ENCODE measurements around the gene TAS1R1. TPM values are rescaled to one million over a fixed set of nuclear protein-coding genes. Genes with fewer than 3 reads are reported as not detected.

TAS1R1 gene
- total RNA-seq, 2 donors from 2014 or later = 0.31 to 0.51 TPM

DNA sequence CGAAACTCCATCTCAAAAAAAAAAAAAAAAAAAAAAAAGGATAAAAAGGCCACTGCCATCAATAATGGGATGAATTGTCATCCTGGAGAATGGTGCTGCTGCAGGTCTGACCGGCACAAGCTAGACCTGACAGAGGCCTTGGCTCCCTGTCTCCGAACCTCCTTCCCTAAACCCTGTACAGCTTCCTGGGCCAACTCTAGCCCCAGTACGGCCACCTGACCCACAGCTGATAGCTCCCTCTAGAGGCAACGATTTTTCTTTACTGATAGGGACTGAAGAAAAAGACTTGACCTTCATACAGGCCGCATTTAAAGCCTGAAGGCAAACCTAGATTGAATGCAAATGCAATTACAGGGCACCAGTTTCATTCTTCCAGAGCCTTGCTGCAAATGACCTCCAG is 31.5 kb upstream of the TAS1R1 start:
- DNase-seq = peak; percentile 79
- Histone ChIP-seq H3K36me3 (ENCODE audit: control insufficient read depth, insufficient read depth, low read length) (peaks cover 43% of the 10 kb centered on the region), H3K27ac (ENCODE audit: low read depth, low read length) (no peak overlapping the region), H3K9ac (ENCODE audit: extremely low read depth, low read length, poor library complexity, severe bottlenecking) (no peak overlapping the region), H3K9me3 (ENCODE audit: control insufficient read depth, low read length) (no peaks in the 10 kb centered on the region), H3K4me1 (ENCODE audit: control insufficient read depth, insufficient read depth, low read length) (peaks cover 3% of the 10 kb centered on the region), H3K4me3 (ENCODE audit: low read length) (no peak overlapping the region), H3K27me3 (ENCODE audit: control insufficient read depth, insufficient read depth, low read length, poor library complexity, severe bottlenecking) (no peaks in the 10 kb centered on the region)
- Mint-ChIP-seq H3K27ac (peak overlapping the region; percentile 64), H3K4me3 (no peak overlapping the region), H3K27me3 (ENCODE audit: insufficient read depth) (no peaks in the 10 kb centered on the region), H3K36me3 (ENCODE audit: low read depth) (peaks cover 39% of the 10 kb centered on the region), H3K9me3 (no peaks in the 10 kb centered on the region), H3K4me1 (peaks cover 13% of the 10 kb centered on the region)
- WGBS, 2 experiments (ENCODE audit: insufficient coverage in 1 of 2, insufficient read length in 1 of 2) = 39 to 59% methylated on average over 3 to 6 of the region's 6 CpGs
- TF ChIP-seq, protein P1, sequence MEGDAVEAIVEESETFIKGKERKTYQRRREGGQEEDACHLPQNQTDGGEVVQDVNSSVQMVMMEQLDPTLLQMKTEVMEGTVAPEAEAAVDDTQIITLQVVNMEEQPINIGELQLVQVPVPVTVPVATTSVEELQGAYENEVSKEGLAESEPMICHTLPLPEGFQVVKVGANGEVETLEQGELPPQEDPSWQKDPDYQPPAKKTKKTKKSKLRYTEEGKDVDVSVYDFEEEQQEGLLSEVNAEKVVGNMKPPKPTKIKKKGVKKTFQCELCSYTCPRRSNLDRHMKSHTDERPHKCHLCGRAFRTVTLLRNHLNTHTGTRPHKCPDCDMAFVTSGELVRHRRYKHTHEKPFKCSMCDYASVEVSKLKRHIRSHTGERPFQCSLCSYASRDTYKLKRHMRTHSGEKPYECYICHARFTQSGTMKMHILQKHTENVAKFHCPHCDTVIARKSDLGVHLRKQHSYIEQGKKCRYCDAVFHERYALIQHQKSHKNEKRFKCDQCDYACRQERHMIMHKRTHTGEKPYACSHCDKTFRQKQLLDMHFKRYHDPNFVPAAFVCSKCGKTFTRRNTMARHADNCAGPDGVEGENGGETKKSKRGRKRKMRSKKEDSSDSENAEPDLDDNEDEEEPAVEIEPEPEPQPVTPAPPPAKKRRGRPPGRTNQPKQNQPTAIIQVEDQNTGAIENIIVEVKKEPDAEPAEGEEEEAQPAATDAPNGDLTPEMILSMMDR (conservative IDR thresholded peaks at IDR 0.05) = peak; percentile 83

DNA sequence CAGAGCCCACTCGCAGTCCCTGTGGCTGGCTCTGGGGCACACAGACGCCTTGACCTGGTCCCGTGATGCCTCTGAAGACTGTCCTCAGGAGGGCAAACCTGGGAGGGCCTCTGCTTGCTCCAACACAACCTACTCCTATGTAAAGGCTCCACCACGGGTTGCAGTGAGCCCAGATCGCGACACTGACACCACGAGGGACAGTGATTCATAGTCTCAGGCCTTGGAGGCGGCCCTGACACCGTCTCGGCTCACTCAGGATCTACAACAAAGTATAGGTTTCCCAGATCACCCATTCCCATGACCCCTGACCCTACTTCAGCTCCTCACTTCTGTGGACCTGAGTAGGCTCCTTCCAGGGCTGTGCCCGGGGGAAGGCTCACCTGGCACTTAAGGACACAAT is 28.8 kb upstream of the TAS1R1 start:
- no peaks in the 10 kb centered on the region for H3K27me3 ChIP-seq (ENCODE audit: control insufficient read depth, insufficient read depth, low read length, poor library complexity, severe bottlenecking)
- 87 to 95% methylated on average over 7 to 11 of the region's 11 CpGs for WGBS, 2 experiments (ENCODE audit: insufficient coverage in 1 of 2, insufficient read length in 1 of 2)

DNA sequence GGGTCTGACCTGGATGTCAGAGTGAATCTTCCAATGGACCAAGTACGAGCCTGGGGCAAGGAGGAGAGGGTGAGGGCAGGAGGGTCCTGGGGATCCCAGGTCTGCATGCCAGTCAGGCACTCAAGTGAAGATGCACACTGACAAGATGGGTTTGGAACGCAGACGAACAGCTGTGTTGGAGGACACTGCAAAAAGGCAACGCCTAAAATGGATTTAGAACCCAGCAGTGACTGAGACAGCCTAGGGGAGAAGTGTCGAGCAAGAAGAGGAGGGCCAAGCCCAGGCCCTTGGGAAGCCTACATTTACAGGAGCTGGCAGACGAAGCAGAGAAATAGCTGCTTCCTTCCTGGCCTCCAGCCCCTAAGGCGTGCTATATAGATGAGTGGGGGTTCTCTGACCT is 26.6 kb upstream of the TAS1R1 start:
- Mint-ChIP-seq H3K4me1 (peaks cover 4% of the 10 kb centered on the region), H3K4me3 (no peak overlapping the region), H3K9me3 (no peaks in the 10 kb centered on the region), H3K27ac (no peak overlapping the region), H3K36me3 (ENCODE audit: low read depth) (peaks cover 72% of the 10 kb centered on the region), H3K27me3 (ENCODE audit: insufficient read depth) (no peaks in the 10 kb centered on the region)
- Histone ChIP-seq H3K27ac (ENCODE audit: low read depth, low read length) (no peak overlapping the region), H3K9me3 (ENCODE audit: control insufficient read depth, low read length) (no peaks in the 10 kb centered on the region), H3K4me1 (ENCODE audit: control insufficient read depth, insufficient read depth, low read length) (no peaks in the 10 kb centered on the region), H3K9ac (ENCODE audit: extremely low read depth, low read length, poor library complexity, severe bottlenecking) (no peak overlapping the region), H3K36me3 (ENCODE audit: control insufficient read depth, insufficient read depth, low read length) (peaks cover 80% of the 10 kb centered on the region), H3K4me3 (ENCODE audit: low read length) (no peak overlapping the region), H3K27me3 (ENCODE audit: control insufficient read depth, insufficient read depth, low read length, poor library complexity, severe bottlenecking) (no peaks in the 10 kb centered on the region)
- TF ChIP-seq, protein P1 (conservative IDR thresholded peaks at IDR 0.05) = no peak
- DNase-seq = no peak
- 97% methylated on average over 5 to 7 of the region's 7 CpGs for WGBS, 2 experiments (ENCODE audit: insufficient coverage in 1 of 2, insufficient read length in 1 of 2)

More for the DNA sequence above, 28.8 kb upstream of the TAS1R1 start:
- Histone ChIP-seq H3K4me1 (ENCODE audit: control insufficient read depth, insufficient read depth, low read length) (no peaks in the 10 kb centered on the region), H3K4me3 (ENCODE audit: low read length) (no peak overlapping the region), H3K36me3 (ENCODE audit: control insufficient read depth, insufficient read depth, low read length) (peaks cover 62% of the 10 kb centered on the region), H3K9me3 (ENCODE audit: control insufficient read depth, low read length) (no peaks in the 10 kb centered on the region), H3K27ac (ENCODE audit: low read depth, low read length) (no peak overlapping the region), H3K9ac (ENCODE audit: extremely low read depth, low read length, poor library complexity, severe bottlenecking) (no peak overlapping the region)
- H3K27ac Mint-ChIP-seq = no peak overlapping the region
- no peak overlapping the region for H3K4me3 Mint-ChIP-seq
- no peaks in the 10 kb centered on the region for H3K9me3 Mint-ChIP-seq
- H3K36me3 Mint-ChIP-seq (ENCODE audit: low read depth) = peaks cover 59% of the 10 kb centered on the region
- no peaks in the 10 kb centered on the region for H3K27me3 Mint-ChIP-seq (ENCODE audit: insufficient read depth)
- H3K4me1 Mint-ChIP-seq = peaks cover 4% of the 10 kb centered on the region
- TF ChIP-seq, protein P1 (conservative IDR thresholded peaks at IDR 0.05) = no peak
- DNase-seq = no peak

Measured in endodermal cell (in vitro differentiated cells).